Measurements from ENCODE around the gene ATXN3.

ATXN3 gene

GRCh38 chr14:92106143-92106926, at the start of gene ATXN3:
ATXN3 (minus strand) TSS chr14:92106582; CDS start chr14:92106552, 30 bp downstream.
- DNase-seq, result peak; percentile 96

- DNase-seq, result no peak
Observed at GRCh38 chr14:92154283-92154942, 48.0 kb upstream of the ATXN3 start.

- DNase-seq, result no peak
Observed at GRCh38 chr14:92153581-92153980, 47.2 kb upstream of the ATXN3 start.

- DNase-seq, result no peak
Observed at GRCh38 chr14:92144708-92145107, 38.3 kb upstream of the ATXN3 start.

GRCh38 chr14:92143962-92144361, 37.6 kb upstream of the ATXN3 start:
- no peak for DNase-seq

GRCh38 chr14:92143309-92143708, 36.9 kb upstream of the ATXN3 start:
- DNase-seq, result no peak

- DNase-seq, result no peak
Observed at GRCh38 chr14:92135269-92135668, 28.9 kb upstream of the ATXN3 start.

GRCh38 chr14:92134456-92134855, 28.1 kb upstream of the ATXN3 start:
- DNase-seq, result no peak

GRCh38 chr14:92122761-92123160, 16.4 kb upstream of the ATXN3 start:
- no peak for DNase-seq

- DNase-seq, result no peak
Observed at GRCh38 chr14:92122351-92122677, 15.9 kb upstream of the ATXN3 start.

GRCh38 chr14:92121670-92122350, 15.4 kb upstream of the ATXN3 start, which contains the start of the genes CPSF2 and NDUFB1:
CPSF2 (plus strand) TSS chr14:92121969; CDS start chr14:92130985, 9,016 bp downstream.
NDUFB1 (minus strand) TSS chr14:92121706; CDS start chr14:92117637, 4,069 bp downstream.
- peak; percentile 92 for DNase-seq

- no peak for DNase-seq
Observed at GRCh38 chr14:92121207-92121669, 14.9 kb upstream of the ATXN3 start.

GRCh38 chr14:92109490-92109889, 3.1 kb upstream of the ATXN3 start:
- DNase-seq, result no peak

- DNase-seq, result peak; percentile 34
Observed at GRCh38 chr14:92108345-92109254, 2.2 kb upstream of the ATXN3 start.

- DNase-seq, result peak; percentile 37
Observed at GRCh38 chr14:92105893-92106142, 564 bp downstream of the ATXN3 start.

GRCh38 chr14:92105073-92105892, 1.1 kb downstream of the ATXN3 start:
- DNase-seq, result no peak

- DNase-seq, result no peak
Observed at GRCh38 chr14:92103363-92103989, 2.9 kb downstream of the ATXN3 start.

GRCh38 chr14:92099802-92100201, 6.6 kb downstream of the ATXN3 start:
- no peak for DNase-seq

- no peak for DNase-seq
Observed at GRCh38 chr14:92093320-92093719, 13.1 kb downstream of the ATXN3 start.

GRCh38 chr14:92088494-92088893, 17.9 kb downstream of the ATXN3 start:
- DNase-seq, result no peak

- no peak for DNase-seq
Observed at GRCh38 chr14:92074555-92074954, 31.8 kb downstream of the ATXN3 start.
